Thyroid gland (tissue), 4 donors: ENCODE data around the gene LRRTM1.

Experiments
- CTCF ChIP-seq, 6 experiments: fragments of 200-600 bp in 3 of 6; fragments of 450-650 bp in 3 of 6; sonication (generic) in 3 of 6; IDR thresholded peaks; one replicate each; pipeline ENCODE4 v1.5.1; 2016 to 2019; ENCODE audit warnings: antibody characterized with exemption in 6 of 6, mild to moderate bottlenecking in 2 of 6, inconsistent platforms in 1 of 6, moderate library complexity in 1 of 6
- POLR2A ChIP-seq, 2 donors: fragments of 450-650 bp; IDR thresholded peaks; one replicate each; pipeline ENCODE4 v1.6.1; 2017; ENCODE audit warnings: antibody characterized with exemption in 2 of 2, mild to moderate bottlenecking in 2 of 2, moderate library complexity in 1 of 2

- TF ChIP-seq CTCF (IDR thresholded peaks at IDR 0.05) (no peak), POLR2A (IDR thresholded peaks at IDR 0.05) (no peak)
Measured at GRCh38 chr2:80292474-80292873, 12.1 kb downstream of the LRRTM1 start.
